Measurements from ENCODE around the gene DMTF1. TPM values are rescaled to one million over a fixed set of nuclear protein-coding genes. Genes with fewer than 3 reads are reported as not detected.

The DMTF1 gene
- total and polyA plus RNA-seq, 2 of the 4 experiments (the other 2 are of a cell fraction): 59.0 to 69.0 TPM

DNA sequence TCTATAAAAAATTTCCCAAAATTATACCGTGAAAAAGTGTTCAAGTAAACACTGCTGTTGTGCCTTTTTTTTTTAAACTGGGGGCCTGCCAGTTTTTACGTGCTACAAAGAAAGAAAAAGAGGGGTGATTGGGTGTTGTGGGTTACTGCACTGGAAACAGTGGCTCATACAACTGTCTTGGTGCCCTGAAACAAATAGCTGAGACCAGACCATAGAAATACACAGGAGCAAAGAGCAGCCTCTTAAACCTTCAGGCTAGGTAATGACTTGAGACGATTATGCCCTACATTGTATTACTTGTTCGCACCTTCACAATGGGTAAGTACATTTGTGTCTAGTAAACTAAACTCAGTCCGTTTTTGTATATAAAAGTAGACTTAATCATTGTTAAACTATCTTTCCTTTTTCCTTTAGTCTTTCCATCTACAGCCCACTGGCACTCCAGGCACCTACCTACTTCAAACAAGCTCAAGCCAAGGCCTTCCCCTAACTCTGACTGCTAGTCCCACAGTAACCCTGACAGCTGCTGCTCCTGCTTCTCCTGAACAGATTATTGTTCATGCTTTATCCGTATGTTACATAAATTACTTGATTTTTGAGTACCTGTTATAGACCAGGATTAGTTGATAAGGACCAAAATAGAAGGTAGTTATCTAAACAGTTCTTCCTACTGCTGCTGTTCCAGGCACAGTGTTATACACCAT, 40.7 kb downstream of the DMTF1 start:
- Histone ChIP-seq H2BK15ac (ENCODE audit: low read depth, low read length) (no peak overlapping the region), H4K8ac (ENCODE audit: low read depth in 2 of 2, low read length in 2 of 2) (no peak overlapping the region), H2AK9ac (replicated peaks; ENCODE audit: low read depth, low read length, poor library complexity) (no peak overlapping the region), H2AFZ (replicated peaks; ENCODE audit: low read length, poor library complexity) (no peak overlapping the region), H3K9me1 (ENCODE audit: insufficient read depth, low read length) (no peaks in the 10 kb centered on the region), H3K56ac (ENCODE audit: extremely low read depth, insufficient read depth, low read length) (no peak overlapping the region), H3K27me3 (ENCODE audit: control insufficient read depth, insufficient read depth, low read length) (no peaks in the 10 kb centered on the region), H3K18ac (ENCODE audit: low read depth, low read length) (no peak overlapping the region), H4K91ac (ENCODE audit: insufficient read depth, low read depth, low read length) (no peak overlapping the region), H2AK5ac (ENCODE audit: low read depth, low read length) (no peak overlapping the region), H3K4me2 (ENCODE audit: low read depth, low read length) (no peak overlapping the region), H3K23ac (ENCODE audit: low read depth, low read length) (no peak overlapping the region), H3K27ac (ENCODE audit: insufficient read depth, low read length) (no peak overlapping the region), H3K14ac (replicated peaks; ENCODE audit: low read depth, low read length) (no peak overlapping the region), H3K4me3 (ENCODE audit: insufficient read depth, low read depth, low read length) (no peak overlapping the region), H3K4me1 (ENCODE audit: control insufficient read depth, insufficient read depth, low read length) (no peaks in the 10 kb centered on the region), H3K9ac (ENCODE audit: low read depth, low read length) (no peak overlapping the region), H2BK5ac (ENCODE audit: low read depth, low read length, poor library complexity, severe bottlenecking) (no peak overlapping the region), H2BK20ac (ENCODE audit: low read depth, low read length) (no peak overlapping the region), H3K9me3 (ENCODE audit: control insufficient read depth, insufficient read depth, low read length) (no peaks in the 10 kb centered on the region), H4K5ac (ENCODE audit: low read depth, low read length) (no peak overlapping the region), H4K20me1 (ENCODE audit: insufficient read depth, low read length) (no peaks in the 10 kb centered on the region), H3K36me3 (ENCODE audit: control insufficient read depth, insufficient read depth, low read length) (peaks cover 42% of the 10 kb centered on the region), H2BK120ac (ENCODE audit: low read depth, low read length) (no peak overlapping the region), H3K4ac (ENCODE audit: low read depth, low read length) (no peak overlapping the region), H3K79me1 (ENCODE audit: low read depth in 1 of 2, low read length in 2 of 2) (peaks cover 6% of the 10 kb centered on the region in 2 experiments; a peak in 2 of 4 replicates)
- TF ChIP-seq, protein P1, sequence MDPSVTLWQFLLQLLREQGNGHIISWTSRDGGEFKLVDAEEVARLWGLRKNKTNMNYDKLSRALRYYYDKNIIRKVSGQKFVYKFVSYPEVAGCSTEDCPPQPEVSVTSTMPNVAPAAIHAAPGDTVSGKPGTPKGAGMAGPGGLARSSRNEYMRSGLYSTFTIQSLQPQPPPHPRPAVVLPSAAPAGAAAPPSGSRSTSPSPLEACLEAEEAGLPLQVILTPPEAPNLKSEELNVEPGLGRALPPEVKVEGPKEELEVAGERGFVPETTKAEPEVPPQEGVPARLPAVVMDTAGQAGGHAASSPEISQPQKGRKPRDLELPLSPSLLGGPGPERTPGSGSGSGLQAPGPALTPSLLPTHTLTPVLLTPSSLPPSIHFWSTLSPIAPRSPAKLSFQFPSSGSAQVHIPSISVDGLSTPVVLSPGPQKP (IDR thresholded peaks at IDR 0.05; ENCODE audit: borderline replicate concordance, low read depth, low read length): no peak
- TF ChIP-seq POLR2A (IDR thresholded peaks at IDR 0.05; ENCODE audit: low read depth, low read length) (no peak), SMC3 (IDR thresholded peaks at IDR 0.05; ENCODE audit: low read depth, low read length) (no peak), BHLHE40 (IDR thresholded peaks at IDR 0.05; ENCODE audit: low read depth, low read length) (no peak), MXI1 (IDR thresholded peaks at IDR 0.05; ENCODE audit: borderline replicate concordance, low read depth, low read length) (no peak), CEBPB (IDR thresholded peaks at IDR 0.05; ENCODE audit: low read depth, low read length) (no peak), RCOR1 (IDR thresholded peaks at IDR 0.05; ENCODE audit: insufficient replicate concordance, low read length) (no peak), RFX5 (IDR thresholded peaks at IDR 0.05; ENCODE audit: low read depth, low read length) (no peak), MAZ (IDR thresholded peaks at IDR 0.05; ENCODE audit: borderline replicate concordance, low read depth, low read length) (no peak), NFE2L2 (IDR thresholded peaks at IDR 0.05; ENCODE audit: low read depth, low read length) (no peak), CHD1 (IDR thresholded peaks at IDR 0.05; ENCODE audit: low read depth, low read length) (no peak)
- TF ChIP-seq, protein P2, sequence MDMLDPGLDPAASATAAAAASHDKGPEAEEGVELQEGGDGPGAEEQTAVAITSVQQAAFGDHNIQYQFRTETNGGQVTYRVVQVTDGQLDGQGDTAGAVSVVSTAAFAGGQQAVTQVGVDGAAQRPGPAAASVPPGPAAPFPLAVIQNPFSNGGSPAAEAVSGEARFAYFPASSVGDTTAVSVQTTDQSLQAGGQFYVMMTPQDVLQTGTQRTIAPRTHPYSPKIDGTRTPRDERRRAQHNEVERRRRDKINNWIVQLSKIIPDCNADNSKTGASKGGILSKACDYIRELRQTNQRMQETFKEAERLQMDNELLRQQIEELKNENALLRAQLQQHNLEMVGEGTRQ (IDR thresholded peaks at IDR 0.05; ENCODE audit: low read depth, low read length): no peak
- no peak for DNase-seq
- BruUV-seq (replicated peaks): no TSS peak
- dilution Hi-C loops (cut with HindIII; ENCODE audit: low sequenced_read_pairs, unreplicated experiment) (no loop called here), in situ Hi-C loops (cut with MboI; ENCODE audit: low sequenced_read_pairs) (no loop called here), intact Hi-C loops (cut with micrococcal nuclease) (loop anchor here (10.0 kb wide), 1 partner anchor 192 kb away; no protein-coding TSS in a partner anchor)
- no CpG with 5 or more reads among the region's 6 CpGs for WGBS, 2 experiments (ENCODE audit: extremely low coverage in 2 of 2, insufficient read length in 1 of 2)
- ATAC-seq (ENCODE audit: low read depth): no peak
- POLR2A ChIA-PET (ENCODE audit: unreplicated experiment): no interaction called here
- CTCF ChIA-PET: interaction anchor here (0.7 to 1.2 kb wide), 2 partner anchors 17 to 223 kb away, joined by 3 read pairs; no protein-coding TSS in a partner anchor

Data from IMR-90 (cell line).